OCI-LY3 (cell line): Measurements from ENCODE around the gene LYZL6.

Source experiments
- H2AFZ ChIP-seq: fragments of 200-600, 300-600 bp; shearing (Covaris generic); 2 replicates; pipeline ENCODE4 v1.6.0; 2014; ENCODE audit warnings: antibody characterized with exemption, low read depth, low read length
- H3K27ac ChIP-seq: fragments of 200-600, 300-600 bp; sonication (generic); 2 replicates; pipeline ENCODE4 v1.5.1; 2014; ENCODE audit warnings: mild to moderate bottlenecking, low read length, moderate library complexity, mixed read lengths
- H3K27me3 ChIP-seq: fragments of 200-600, 300-600 bp; sonication (generic); 2 replicates; pipeline ENCODE4 v1.6.1; 2014; ENCODE audit warnings: low read depth, low read length, mixed read lengths
- H3K36me3 ChIP-seq: fragments of 200-600, 300-600 bp; sonication (generic); replicated peaks from 2 replicates; pipeline ENCODE3; 2014; ENCODE audit warnings: low read depth, low read length, mixed read lengths
- H3K4me1 ChIP-seq: fragments of 300-600, 200-600 bp; sonication (generic); 2 replicates; pipeline ENCODE4 v1.6.1; 2014; ENCODE audit warnings: low read length, mixed read lengths
- H3K4me2 ChIP-seq: fragments of 200-600, 300-600 bp; sonication (generic); 2 replicates; pipeline ENCODE4 v1.6.1; 2014; ENCODE audit warnings: low read length, mixed read lengths
- H3K4me3 ChIP-seq: fragments of 300-600, 200-600 bp; sonication (generic); 2 replicates; pipeline ENCODE4 v1.5.1; 2014; ENCODE audit warnings: antibody characterized with exemption, mild to moderate bottlenecking, low read length, moderate library complexity
- H3K79me2 ChIP-seq: fragments of 300-600, 200-600 bp; shearing (Covaris generic); 2 replicates; pipeline ENCODE4 v1.6.1; 2014; ENCODE audit warnings: mild to moderate bottlenecking, low read length, mixed read lengths
- H3K9ac ChIP-seq: fragments of 300-600, 200-600 bp; shearing (Covaris generic); 2 replicates; pipeline ENCODE4 v1.6.0; 2014; ENCODE audit warnings: mild to moderate bottlenecking, low read length, moderate library complexity
- H3K9me3 ChIP-seq: fragments of 200-600, 300-600 bp; shearing (Covaris generic); 2 replicates; pipeline ENCODE4 v1.6.1; 2014; ENCODE audit warnings: low read length, mixed read lengths; ENCODE audit not compliant: insufficient read depth
- H4K20me1 ChIP-seq: fragments of 200-600, 300-600 bp; sonication (generic); 2 replicates; pipeline ENCODE4 v1.6.1; 2016; ENCODE audit warnings: low read length, mixed read lengths; ENCODE audit not compliant: insufficient read depth
- CTCF ChIP-seq: fragments of 200-600, 300-600 bp; sonication (generic); IDR thresholded peaks from 2 replicates; pipeline ENCODE4 v1.5.1; 2014; ENCODE audit warnings: antibody characterized with exemption, low read length, low read depth
- EZH2phosphoT487 ChIP-seq: fragments of 200-600 bp; shearing (Covaris generic); IDR thresholded peaks from 2 replicates; pipeline ENCODE4 v1.6.1; 2018; ENCODE audit warnings: antibody characterized with exemption, mixed run types, low read depth

LYZL6 gene

GRCh38 chr17:35912339-35912912 is 31.1 kb downstream of the LYZL6 start:
- Histone ChIP-seq H3K79me2 (no peaks in the 10 kb centered on the region), H2AFZ (no peak overlapping the region)

DNA sequence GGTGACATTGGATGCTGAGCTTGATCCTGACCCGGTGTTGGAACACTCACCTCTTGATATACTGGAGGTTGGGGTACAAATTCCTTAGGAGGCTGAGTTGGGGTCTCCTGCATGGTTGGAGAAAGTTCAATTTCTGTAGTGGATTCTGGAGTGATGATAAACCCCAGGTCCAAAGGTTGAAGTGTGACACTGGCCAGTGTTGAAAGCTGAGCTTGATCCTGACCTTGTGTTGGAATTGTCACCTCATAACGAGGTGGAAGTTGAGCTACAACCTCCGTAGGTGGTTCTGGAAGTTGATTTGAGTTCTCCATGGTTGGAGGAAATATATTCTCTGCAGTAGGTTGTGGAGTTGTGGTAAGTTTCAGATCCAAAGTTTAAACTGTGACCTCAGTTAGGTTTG is 34.1 kb downstream of the LYZL6 start:
- Histone ChIP-seq H3K4me2 (no peak overlapping the region), H2AFZ (no peak overlapping the region), H3K4me1 (no peaks in the 10 kb centered on the region), H3K27me3 (no peaks in the 10 kb centered on the region), H3K36me3 (no peaks in the 10 kb centered on the region), H3K4me3 (no peak overlapping the region), H3K9me3 (no peaks in the 10 kb centered on the region), H3K27ac (no peak overlapping the region), H3K9ac (no peak overlapping the region), H3K79me2 (no peaks in the 10 kb centered on the region), H4K20me1 (no peaks in the 10 kb centered on the region)
- no peak for TF ChIP-seq CTCF
- no peak for TF ChIP-seq EZH2phosphoT487

More at GRCh38 chr17:35912339-35912912, 31.1 kb downstream of the LYZL6 start:
- Histone ChIP-seq H3K36me3 (no peaks in the 10 kb centered on the region), H3K9ac (no peak overlapping the region), H4K20me1 (no peaks in the 10 kb centered on the region), H3K4me3 (no peak overlapping the region), H3K27me3 (no peaks in the 10 kb centered on the region), H3K4me1 (no peaks in the 10 kb centered on the region), H3K9me3 (no peaks in the 10 kb centered on the region), H3K27ac (no peak overlapping the region), H3K4me2 (no peak overlapping the region)
- TF ChIP-seq CTCF = no peak
- TF ChIP-seq EZH2phosphoT487 = no peak

- no peak overlapping the region for H3K4me3 ChIP-seq
- no peak overlapping the region for H3K9ac ChIP-seq
- H3K27ac ChIP-seq = no peak overlapping the region
- no peak overlapping the region for H3K4me2 ChIP-seq
- H4K20me1 ChIP-seq = no peaks in the 10 kb centered on the region
- no peaks in the 10 kb centered on the region for H3K27me3 ChIP-seq
- TF ChIP-seq CTCF (no peak), EZH2phosphoT487 (no peak)
- no peak overlapping the region for H2AFZ ChIP-seq
- no peaks in the 10 kb centered on the region for H3K4me1 ChIP-seq
- no peaks in the 10 kb centered on the region for H3K36me3 ChIP-seq
- H3K79me2 ChIP-seq = no peaks in the 10 kb centered on the region
- H3K9me3 ChIP-seq = no peaks in the 10 kb centered on the region
Measured at GRCh38 chr17:35907691-35908090, 35.8 kb downstream of the LYZL6 start.

DNA sequence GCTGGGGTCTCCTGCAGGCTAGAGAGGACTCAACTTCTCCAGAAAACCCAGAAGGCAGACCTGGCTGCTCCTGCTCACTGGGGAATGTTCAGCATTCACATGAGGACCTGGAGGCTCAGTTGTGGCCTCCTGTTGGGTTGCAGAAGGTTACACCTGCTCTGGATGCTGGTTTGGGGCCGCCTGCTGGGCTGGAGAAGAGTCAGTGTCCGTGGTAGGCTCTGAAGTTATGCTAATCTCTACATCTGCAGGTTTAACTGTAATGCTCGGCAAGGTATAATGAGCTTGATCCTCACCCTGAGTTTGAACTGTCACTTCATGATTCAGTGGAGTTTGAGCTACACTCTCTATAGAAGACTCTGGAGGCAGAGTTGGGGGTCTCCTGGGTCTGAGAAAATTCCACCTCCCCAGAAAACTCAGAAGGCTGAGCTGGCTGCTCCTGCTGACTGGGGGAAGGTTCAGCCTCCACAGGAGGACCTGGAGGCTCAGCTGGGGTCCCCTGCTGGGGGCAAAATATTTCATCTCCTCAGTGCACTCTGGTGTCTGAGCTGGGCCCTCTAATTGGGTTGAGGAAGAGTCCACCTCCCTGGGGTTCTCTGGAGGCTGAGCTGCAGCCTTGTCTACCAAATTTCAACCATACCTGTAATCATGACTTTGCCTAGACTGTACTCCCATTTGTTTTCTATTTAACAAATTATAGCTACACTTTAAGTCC is 36.4 kb downstream of the LYZL6 start:
- no peak overlapping the region for H3K4me3 ChIP-seq
- no peaks in the 10 kb centered on the region for H3K27me3 ChIP-seq
- no peaks in the 10 kb centered on the region for H3K4me1 ChIP-seq
- no peak overlapping the region for H3K27ac ChIP-seq
- no peak overlapping the region for H3K4me2 ChIP-seq
- H3K9me3 ChIP-seq = no peaks in the 10 kb centered on the region
- no peak overlapping the region for H2AFZ ChIP-seq
- H3K9ac ChIP-seq = no peak overlapping the region
- H3K36me3 ChIP-seq = no peaks in the 10 kb centered on the region
- no peaks in the 10 kb centered on the region for H3K79me2 ChIP-seq
- H4K20me1 ChIP-seq = no peaks in the 10 kb centered on the region
- TF ChIP-seq EZH2phosphoT487 (no peak), CTCF (no peak)
